ENCODE measurements around the gene SUSD6. TPM values are rescaled to one million over a fixed set of nuclear protein-coding genes. Genes with fewer than 3 reads are reported as not detected.

The SUSD6 gene
- total and polyA plus RNA-seq, 12 donors: 5.9 to 46.3 (median 25.2) TPM

- DNase-seq (no peak), ATAC-seq (no peak)
- H3K36me3 ChIP-seq: peaks cover 0 to 9% (median 0%) of the 10 kb centered on the region in 9 donors
- H3K9me3 ChIP-seq: no peaks in the 10 kb centered on the region
- WGBS, 2 donors: 93 to 97% methylated on average over 2 of the region's 2 CpGs
- H3K4me3 ChIP-seq: no peak overlapping the region
- H3K4me1 ChIP-seq: peaks cover 28 to 89% (median 72%) of the 10 kb centered on the region in 9 donors
- intact Hi-C loops (cut with DNase I): loop anchor here in 7 of 10 donors (5.0 to 10.0 kb wide), 2 partner anchors 36 to 62 kb away; partner anchors contain the start of gene SUSD6 (in 4 of the 7)
- peak overlapping the region in 2 of 10 donors; percentile 3 to 56 for H3K27ac ChIP-seq
- no peaks in the 10 kb centered on the region for H3K27me3 ChIP-seq
- TF ChIP-seq CTCF (IDR thresholded peaks at IDR 0.05): no peak
Observed at GRCh38 chr14:69676723-69677122, 65.3 kb downstream of the SUSD6 start.

- H3K27ac ChIP-seq: peak overlapping the region in 1 of 10 donors; percentile 8
- H3K4me1 ChIP-seq: peaks cover 17 to 89% (median 72%) of the 10 kb centered on the region in 9 donors
- intact Hi-C loops (cut with DNase I): no loop called here
- peaks cover 0 to 9% (median 0%) of the 10 kb centered on the region in 9 donors for H3K36me3 ChIP-seq
- no peak for TF ChIP-seq CTCF (IDR thresholded peaks at IDR 0.05)
- no peaks in the 10 kb centered on the region for H3K27me3 ChIP-seq
- no peaks in the 10 kb centered on the region for H3K9me3 ChIP-seq
- ATAC-seq (no peak), DNase-seq (no peak)
- 81 to 89% methylated on average over 1 of the region's 1 CpG for WGBS, 2 donors
- H3K4me3 ChIP-seq: no peak overlapping the region
Observed at GRCh38 chr14:69680297-69680696, 68.9 kb downstream of the SUSD6 start.

- peaks cover 12 to 86% (median 73%) of the 10 kb centered on the region in 9 donors for H3K4me1 ChIP-seq
Observed at GRCh38 chr14:69682136-69682535, 70.7 kb downstream of the SUSD6 start.

GRCh38 chr14:69682621-69683263, 71.3 kb downstream of the SUSD6 start:
- H3K9me3 ChIP-seq: no peaks in the 10 kb centered on the region
- no peaks in the 10 kb centered on the region for H3K27me3 ChIP-seq
- intact Hi-C loops (cut with DNase I): no loop called here
- peaks cover 0 to 14% (median 0%) of the 10 kb centered on the region in 9 donors for H3K36me3 ChIP-seq
- TF ChIP-seq CTCF (IDR thresholded peaks at IDR 0.05): no peak
- DNase-seq: no peak
- WGBS, 2 donors: 60 to 70% methylated on average over 1 of the region's 1 CpG
- ATAC-seq: no peak
- peak overlapping the region in 3 of 10 donors; percentile 4 to 70 (median 45) for H3K27ac ChIP-seq
- no peak overlapping the region for H3K4me3 ChIP-seq
- H3K4me1 ChIP-seq: peaks cover 15 to 86% (median 74%) of the 10 kb centered on the region in 9 donors

More at GRCh38 chr14:69682136-69682535, 70.7 kb downstream of the SUSD6 start:
- no peaks in the 10 kb centered on the region for H3K27me3 ChIP-seq
- H3K4me3 ChIP-seq: no peak overlapping the region
- peaks cover 0 to 14% (median 0%) of the 10 kb centered on the region in 9 donors for H3K36me3 ChIP-seq
- H3K9me3 ChIP-seq: no peaks in the 10 kb centered on the region
- no peak for ATAC-seq
- 88 to 89% methylated on average over 4 of the region's 4 CpGs for WGBS, 2 donors
- intact Hi-C loops (cut with DNase I): no loop called here
- DNase-seq: no peak
- TF ChIP-seq CTCF (IDR thresholded peaks at IDR 0.05): no peak
- peak overlapping the region in 2 of 10 donors; percentile 45 to 70 for H3K27ac ChIP-seq
